ENCODE measurements around the gene TET2. TPM values are rescaled to one million over a fixed set of nuclear protein-coding genes. Genes with fewer than 3 reads are reported as not detected.
A peak's percentile ranks its signal among the peaks of the same experiment; 100 is the strongest.

The TET2 gene
- total RNA-seq, 1 experiment from 2014 or later: 7.0 TPM

GRCh38 chr4:105139646-105140045, 7.0 kb upstream of the TET2 start:
- intact Hi-C loops (cut with micrococcal nuclease; ENCODE audit: unreplicated experiment) (no loop called here), in situ Hi-C loops (cut with HindIII; ENCODE audit: low pct_unique_long_range_greater_than_20kb, low sequenced_read_pairs) (no loop called here)
- Histone ChIP-seq H3K4me1 (ENCODE audit: control insufficient read depth, insufficient read depth, low read length) (no peaks in the 10 kb centered on the region), H3K4me3 (ENCODE audit: low read depth in 2 of 2, low read length in 2 of 2) (no peak overlapping the region), H3K27ac (ENCODE audit: low read length) (no peak overlapping the region), H3K36me3 (ENCODE audit: control insufficient read depth, insufficient read depth, low read length) (no peaks in the 10 kb centered on the region), H3K9me3 (ENCODE audit: control insufficient read depth, insufficient read depth, low read depth, low read length) (no peaks in the 10 kb centered on the region), H3K27me3 (ENCODE audit: control insufficient read depth, insufficient read depth, low read length) (no peaks in the 10 kb centered on the region)
- no TSS peak for BruUV-seq (replicated peaks)
- ChIA-PET CTCF (interaction anchor here (0.6 kb wide), 1 partner anchor 46 kb away, joined by 4 read pairs; no protein-coding TSS in a partner anchor), POLR2A (no interaction called here)
- no peak for TF ChIP-seq REST (IDR thresholded peaks at IDR 0.05; ENCODE audit: insufficient read depth in 1 of 2, low read depth in 2 of 2, low read length in 1 of 2)
- TF ChIP-seq POLR2AphosphoS5 (IDR thresholded peaks at IDR 0.05; ENCODE audit: low read depth, low read length): no peak
- no peak for TF ChIP-seq CTCF (IDR thresholded peaks at IDR 0.05)
- TF ChIP-seq SIN3A (IDR thresholded peaks at IDR 0.05; ENCODE audit: borderline replicate concordance, insufficient read depth, low read depth, low read length): no peak
- TF ChIP-seq TCF7L2 (IDR thresholded peaks at IDR 0.05; ENCODE audit: low read depth, low read length): no peak
- DNase-seq (ENCODE audit: low read depth, low spot score) (no peak), ATAC-seq (no peak)

GRCh38 chr4:105140684-105141490, 5.8 kb upstream of the TET2 start:
- no TSS peak for BruUV-seq (replicated peaks)
- no peak overlapping the region for H3K27ac ChIP-seq (ENCODE audit: low read length)
- ChIA-PET POLR2A (no interaction called here), CTCF (no interaction called here)
- no peak overlapping the region for H3K4me3 ChIP-seq (ENCODE audit: low read depth in 2 of 2, low read length in 2 of 2)
- ATAC-seq (0 out of 2 replicates have a peak, but pooled peaks have one; percentile 77), DNase-seq (ENCODE audit: low read depth, low spot score) (peak; percentile 10)
- H3K27me3 ChIP-seq (ENCODE audit: control insufficient read depth, insufficient read depth, low read length): no peaks in the 10 kb centered on the region
- intact Hi-C loops (cut with micrococcal nuclease; ENCODE audit: unreplicated experiment): no loop called here
- H3K9me3 ChIP-seq (ENCODE audit: control insufficient read depth, insufficient read depth, low read depth, low read length): no peaks in the 10 kb centered on the region
- in situ Hi-C loops (cut with HindIII; ENCODE audit: low pct_unique_long_range_greater_than_20kb, low sequenced_read_pairs): no loop called here
- TF ChIP-seq TCF7L2 (IDR thresholded peaks at IDR 0.05; ENCODE audit: low read depth, low read length) (no peak), POLR2AphosphoS5 (IDR thresholded peaks at IDR 0.05; ENCODE audit: low read depth, low read length) (no peak), REST (IDR thresholded peaks at IDR 0.05; ENCODE audit: insufficient read depth in 1 of 2, low read depth in 2 of 2, low read length in 1 of 2) (no peak), CTCF (IDR thresholded peaks at IDR 0.05) (peak; percentile 79), SIN3A (IDR thresholded peaks at IDR 0.05; ENCODE audit: borderline replicate concordance, insufficient read depth, low read depth, low read length) (no peak)
- no peaks in the 10 kb centered on the region for H3K4me1 ChIP-seq (ENCODE audit: control insufficient read depth, insufficient read depth, low read length)
- no peaks in the 10 kb centered on the region for H3K36me3 ChIP-seq (ENCODE audit: control insufficient read depth, insufficient read depth, low read length)

Data from Panc1 (cell line).